ENCODE results near the gene KCNH8.

Gene KCNH8

DNA sequence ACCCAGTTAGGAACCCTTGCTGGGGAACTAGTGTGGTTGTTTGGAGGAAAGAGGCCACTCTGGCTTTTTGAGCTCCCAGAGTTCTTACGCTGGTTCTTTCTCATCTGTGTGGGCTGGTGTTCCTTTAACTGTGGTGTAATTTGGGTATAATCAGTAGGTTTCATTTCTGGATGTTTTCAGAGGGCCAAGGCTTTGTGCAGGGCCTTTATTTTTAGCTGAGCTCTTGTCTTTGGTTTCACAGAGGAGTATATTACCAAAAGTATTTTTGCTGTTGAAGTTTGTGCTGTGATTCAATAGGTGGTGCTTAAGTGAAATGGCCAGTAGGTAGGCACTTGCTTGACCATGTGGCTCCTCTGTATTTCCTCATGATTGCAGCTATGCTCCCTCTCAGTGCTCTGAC lies 357.9 kb downstream of the KCNH8 start:
- DNase-seq: no peak

DNA sequence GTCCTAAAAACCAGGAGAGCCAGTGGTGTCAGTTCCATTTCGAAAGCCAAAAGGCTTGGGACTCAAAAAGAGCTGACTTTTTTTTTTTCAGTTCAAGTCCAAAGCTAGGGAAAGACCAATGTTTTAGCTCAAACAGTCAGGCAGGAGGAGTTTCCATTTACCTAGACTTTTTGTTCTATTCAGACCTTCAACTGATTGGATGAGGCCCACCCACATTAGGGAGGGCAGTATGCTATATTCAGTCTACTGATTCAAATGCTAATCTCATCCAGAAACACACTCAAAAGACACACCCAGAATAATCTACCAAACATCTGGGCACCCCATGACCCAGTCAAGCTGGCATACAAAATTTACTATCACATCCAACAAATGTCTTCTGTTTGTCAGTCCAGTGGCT lies 374.0 kb downstream of the KCNH8 start:
- DNase-seq: no peak

- no peak for DNase-seq
Observed at GRCh38 chr3:19526071-19526470, 377.8 kb downstream of the KCNH8 start.

GRCh38 chr3:19527746-19528145 lies 379.4 kb downstream of the KCNH8 start:
- DNase-seq: no peak

- no peak for DNase-seq
Observed at GRCh38 chr3:19531426-19531825, 383.1 kb downstream of the KCNH8 start.

- no peak for DNase-seq
Observed at GRCh38 chr3:19539518-19540392, 391.4 kb downstream of the KCNH8 start.

- DNase-seq: no peak
Observed at GRCh38 chr3:19540464-19540863, 392.2 kb downstream of the KCNH8 start.

GRCh38 chr3:19541284-19541683 lies 393.0 kb downstream of the KCNH8 start:
- no peak for DNase-seq

DNA sequence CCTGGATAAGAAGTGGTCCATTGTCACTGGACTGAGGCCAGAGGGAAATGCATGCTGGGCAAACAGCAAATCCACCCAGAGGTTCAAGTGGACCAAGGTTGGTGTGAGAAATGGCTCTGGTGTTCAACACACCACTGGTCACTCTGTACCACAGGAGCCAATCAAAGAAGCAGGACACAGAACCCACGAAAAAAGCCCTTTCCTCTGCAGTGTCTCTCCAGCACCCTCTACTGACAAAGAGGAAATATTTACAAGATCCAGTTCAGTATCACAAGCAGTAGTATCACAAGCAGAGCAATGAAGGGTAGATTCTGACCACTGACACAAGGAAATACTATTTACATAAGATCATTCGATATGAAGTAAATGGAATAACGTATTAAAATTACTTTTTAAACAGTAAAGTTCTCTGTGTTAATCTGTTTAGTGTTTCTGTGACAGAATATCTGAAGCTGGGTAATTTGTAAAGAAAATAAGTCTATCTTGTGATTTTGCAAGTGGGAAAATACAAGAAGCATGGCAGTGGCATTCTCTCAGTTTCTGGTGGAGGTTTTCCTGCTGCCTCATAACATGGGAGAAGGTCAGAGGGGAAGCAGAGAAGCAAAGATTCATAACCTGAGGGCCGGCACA lies 395.0 kb downstream of the KCNH8 start:
- no peak for DNase-seq

GRCh38 chr3:19547665-19548464 lies 399.6 kb downstream of the KCNH8 start:
- no peak for DNase-seq

- no peak for DNase-seq
Observed at GRCh38 chr3:19559724-19560442, 411.6 kb downstream of the KCNH8 start.

GRCh38 chr3:19573644-19574043 lies 425.3 kb downstream of the KCNH8 start:
- DNase-seq: no peak

GRCh38 chr3:19574268-19574667 lies 426.0 kb downstream of the KCNH8 start:
- no peak for DNase-seq

DNA sequence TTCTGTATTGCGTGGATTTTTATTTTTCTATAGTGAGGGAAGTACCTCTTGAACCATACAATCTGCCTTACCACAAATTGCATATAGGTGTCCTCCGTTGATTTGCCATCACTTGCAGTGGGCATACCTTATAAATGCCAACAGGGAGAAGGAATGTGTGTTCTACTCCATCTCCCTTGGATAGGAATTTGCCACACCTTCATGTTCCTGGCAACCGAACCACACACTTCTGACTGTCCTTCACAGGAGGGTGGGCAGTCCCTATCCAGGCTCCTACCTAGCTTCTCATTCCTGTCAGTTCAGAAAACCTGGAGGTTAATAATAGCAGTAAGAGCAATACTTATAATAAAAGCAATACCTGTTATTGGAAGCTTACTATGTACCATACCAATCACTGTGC lies 428.0 kb downstream of the KCNH8 start:
- no peak for DNase-seq
